NCI-H2029 (cell line): ENCODE results near the gene PRR11.
"Not testable (repeated sequence)": the region's sequence is repeated elsewhere in the genome, so short reads cannot be mapped to it uniquely, and the experiment has no call there.

Experiments
- DNase-seq: peaks from one replicate; lab custom pipeline; 2025; lab: John Stamatoyannopoulos, UW

The PRR11 gene

DNA sequence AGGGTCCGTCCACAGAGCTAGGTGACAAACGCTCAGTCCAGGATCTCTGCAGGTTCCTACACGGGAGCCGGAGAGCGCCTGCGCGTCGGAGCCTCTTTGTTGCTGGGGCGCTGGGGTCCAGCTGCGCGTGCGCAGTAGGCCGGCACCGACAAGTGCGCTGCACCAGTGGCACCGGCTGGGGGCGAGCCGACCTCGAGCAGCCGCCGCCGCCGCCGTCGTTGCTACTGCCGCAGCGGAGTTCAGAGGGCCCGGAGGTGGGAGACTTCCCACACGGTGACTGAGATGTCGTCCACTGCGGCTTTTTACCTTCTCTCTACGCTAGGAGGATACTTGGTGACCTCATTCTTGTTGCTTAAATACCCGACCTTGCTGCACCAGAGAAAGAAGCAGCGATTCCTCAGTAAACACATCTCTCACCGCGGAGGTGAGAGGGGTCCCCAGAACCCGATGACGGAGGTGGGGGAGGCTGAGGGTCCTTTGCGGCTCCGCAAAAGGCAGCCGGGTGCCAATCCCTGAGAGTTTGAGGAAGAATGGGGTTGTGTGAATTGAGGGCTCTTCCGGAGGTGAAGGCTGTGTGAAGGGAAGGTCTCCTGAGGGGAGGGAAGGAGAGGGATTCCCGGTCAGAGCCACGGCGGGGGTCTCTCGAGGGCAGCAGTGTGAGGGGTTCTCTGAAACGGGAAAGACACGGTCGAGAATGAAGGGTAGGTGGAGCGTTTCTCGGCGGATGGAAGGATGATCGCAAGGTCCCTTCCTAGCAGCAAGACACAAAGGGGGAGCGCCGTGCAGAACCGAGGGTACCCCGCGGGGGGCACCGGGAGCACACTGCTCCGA is 65.0 kb downstream of the PRR11 start, which contains the start of gene GDPD1:
GDPD1 (plus strand) TSS at position 184 of the 831 bp plus-strand sequence; CDS start at position 283, 99 bp downstream.
- DNase-seq: peak; percentile 93

GRCh38 chr17:59221159-59221847 is 65.8 kb downstream of the PRR11 start:
- no peak for DNase-seq

- no peak for DNase-seq
These were observed 68.3 kb downstream of the PRR11 start for GRCh38 chr17:59223813-59224212.

DNA sequence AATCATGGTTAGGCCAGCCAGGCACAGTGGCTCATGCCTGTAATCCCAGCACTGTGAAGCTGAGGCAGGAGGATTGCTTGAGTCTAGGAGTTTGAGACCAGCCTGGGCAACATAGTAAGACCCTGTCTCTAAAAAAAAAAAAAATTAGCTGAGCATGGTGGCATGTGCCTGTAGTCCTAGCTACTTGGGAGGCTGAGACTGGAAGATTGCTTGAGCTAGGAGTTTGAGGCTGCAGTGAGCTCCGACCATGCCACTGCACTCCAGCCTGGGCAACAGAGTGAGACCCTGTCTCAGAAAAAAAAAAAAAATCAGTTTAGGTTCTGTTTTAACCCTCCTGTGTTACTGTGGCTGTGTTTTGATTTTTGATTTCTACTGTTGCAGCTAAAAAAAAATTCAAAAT is 73.0 kb downstream of the PRR11 start:
- DNase-seq: not testable (repeated sequence)

- no peak for DNase-seq
These were observed 75.2 kb downstream of the PRR11 start for GRCh38 chr17:59230764-59231163.

GRCh38 chr17:59234631-59235030 is 79.1 kb downstream of the PRR11 start:
- DNase-seq: no peak

DNA sequence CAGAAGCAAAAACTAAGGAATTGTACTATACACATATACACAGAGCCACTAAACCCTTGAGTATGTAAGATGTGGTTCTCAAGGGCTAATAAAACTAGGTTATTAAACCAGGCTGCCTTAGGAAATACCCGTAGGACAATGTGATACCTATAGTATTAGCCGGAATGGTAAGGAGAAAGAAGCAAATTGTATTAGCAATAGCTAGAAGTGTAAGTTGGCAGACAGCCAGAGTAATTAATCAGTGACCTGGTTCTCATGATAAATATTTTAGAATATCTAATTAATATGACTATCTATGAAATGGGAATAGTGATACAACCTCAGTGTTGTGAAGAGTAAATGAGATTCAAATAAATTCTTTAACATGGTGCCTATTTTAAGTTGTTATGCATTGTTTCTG is 83.4 kb downstream of the PRR11 start:
- DNase-seq: no peak

GRCh38 chr17:59244081-59244480 is 88.5 kb downstream of the PRR11 start:
- DNase-seq: no peak
